Raji (cell line): ENCODE measurements around the gene PRICKLE1.

ENCODE experiments used
- POLR2A ChIP-seq: IDR thresholded peaks from 2 replicates; pipeline ENCODE4 v1.6.1; 2011; ENCODE audit warnings: low read depth, low read length, control low read depth; ENCODE audit not compliant: insufficient read depth

PRICKLE1 gene

GRCh38 chr12:42539696-42540095 is 49.9 kb downstream of the PRICKLE1 start:
- TF ChIP-seq POLR2A, result no peak

GRCh38 chr12:42538203-42538602 is 51.3 kb downstream of the PRICKLE1 start:
- no peak for TF ChIP-seq POLR2A

GRCh38 chr12:42534184-42534838 is 55.2 kb downstream of the PRICKLE1 start:
- TF ChIP-seq POLR2A, result no peak

GRCh38 chr12:42530284-42530683 is 59.3 kb downstream of the PRICKLE1 start:
- TF ChIP-seq POLR2A, result no peak

GRCh38 chr12:42525444-42525843 is 64.1 kb downstream of the PRICKLE1 start:
- TF ChIP-seq POLR2A, result no peak

GRCh38 chr12:42524716-42525115 is 64.8 kb downstream of the PRICKLE1 start:
- TF ChIP-seq POLR2A, result no peak

- no peak for TF ChIP-seq POLR2A
Measured at GRCh38 chr12:42516573-42516972, 73.0 kb downstream of the PRICKLE1 start.

- no peak for TF ChIP-seq POLR2A
Measured at GRCh38 chr12:42511656-42512055, 77.9 kb downstream of the PRICKLE1 start.

GRCh38 chr12:42510823-42511222 is 78.7 kb downstream of the PRICKLE1 start:
- TF ChIP-seq POLR2A, result no peak

GRCh38 chr12:42508913-42509460 is 80.6 kb downstream of the PRICKLE1 start:
- TF ChIP-seq POLR2A, result no peak

GRCh38 chr12:42507565-42507964 is 82.0 kb downstream of the PRICKLE1 start:
- no peak for TF ChIP-seq POLR2A

GRCh38 chr12:42507081-42507480 is 82.5 kb downstream of the PRICKLE1 start:
- no peak for TF ChIP-seq POLR2A

- TF ChIP-seq POLR2A, result no peak
Measured at GRCh38 chr12:42504049-42504448, 85.5 kb downstream of the PRICKLE1 start.

GRCh38 chr12:42502682-42503081 is 86.9 kb downstream of the PRICKLE1 start:
- no peak for TF ChIP-seq POLR2A

- no peak for TF ChIP-seq POLR2A
Measured at GRCh38 chr12:42498549-42499247, 90.8 kb downstream of the PRICKLE1 start.

- TF ChIP-seq POLR2A, result no peak
Measured at GRCh38 chr12:42496886-42497285, 92.7 kb downstream of the PRICKLE1 start.

GRCh38 chr12:42495244-42495643 is 94.3 kb downstream of the PRICKLE1 start:
- TF ChIP-seq POLR2A, result no peak

- no peak for TF ChIP-seq POLR2A
Measured at GRCh38 chr12:42492267-42492666, 97.3 kb downstream of the PRICKLE1 start.
